IMR-90 (cell line): ENCODE measurements around the gene TES. TPM values are rescaled to one million over a fixed set of nuclear protein-coding genes. Genes with fewer than 3 reads are reported as not detected.

ENCODE experiments used
- ATAC-seq: fragments of 200-7000 bp; cut with Tn5 transposase; 2 replicates; pipeline ENCODE4 v1.9.1; 2020; ENCODE audit warnings: low read depth, mild to moderate bottlenecking, moderate library complexity
- BruUV-seq: library from RNA; stranded (reverse); fragments of 400-500 nt; replicated peaks from 2 replicates; lab custom pipeline; 2021; lab: Mats Ljungman, UMichigan
- CTCF ChIA-PET: fragments of 300-600 bp; formaldehyde crosslinking; extraction: SDS; loops from one replicate; lab custom pipeline; 2021; ENCODE audit warnings: antibody characterized with exemption; lab: Yijun Ruan, JAX
- POLR2A ChIA-PET: fragments of 300-600 bp; sonication (Branson Sonifier 250); formaldehyde crosslinking; loops from one replicate; lab custom pipeline; 2022; ENCODE audit warnings: antibody characterized with exemption; ENCODE audit not compliant: unreplicated experiment; lab: Charles Lee
- DNase-seq: peaks from one replicate; pipeline ENCODE4 v3.0.0; 2013
- H2AFZ ChIP-seq: replicated peaks from 2 replicates; pipeline ENCODE3; 2013; ENCODE audit warnings: low read length, mild to moderate bottlenecking; ENCODE audit not compliant: poor library complexity
- H2AK5ac ChIP-seq: 2 replicates; pipeline ENCODE4 v1.6.1; 2013; ENCODE audit warnings: low read depth, low read length, inconsistent platforms
- H2AK9ac ChIP-seq: replicated peaks from 2 replicates; pipeline ENCODE3; 2013; ENCODE audit warnings: mild to moderate bottlenecking, low read depth, low read length, moderate library complexity; ENCODE audit not compliant: poor library complexity
- H2BK120ac ChIP-seq: 2 replicates; pipeline ENCODE4 v1.6.1; 2013; ENCODE audit warnings: low read depth, low read length, inconsistent platforms
- H2BK15ac ChIP-seq: 3 replicates; pipeline ENCODE4 v1.6.1; 2013; ENCODE audit warnings: low read depth, low read length, inconsistent platforms
- H2BK20ac ChIP-seq: 2 replicates; pipeline ENCODE4 v1.6.1; 2013; ENCODE audit warnings: low read depth, mild to moderate bottlenecking, inconsistent platforms, low read length, moderate library complexity
- H2BK5ac ChIP-seq: 2 replicates; pipeline ENCODE4 v1.6.1; 2013; ENCODE audit warnings: mild to moderate bottlenecking, low read depth, low read length, inconsistent platforms; ENCODE audit not compliant: poor library complexity, severe bottlenecking
- H3K14ac ChIP-seq: replicated peaks from 2 replicates; pipeline ENCODE4 v1.6.1; 2013; ENCODE audit warnings: low read depth, low read length, inconsistent platforms
- H3K18ac ChIP-seq: 2 replicates; pipeline ENCODE4 v1.6.1; 2013; ENCODE audit warnings: low read depth, low read length, control low read depth
- H3K23ac ChIP-seq: 2 replicates; pipeline ENCODE4 v1.6.1; 2013; ENCODE audit warnings: low read depth, low read length, inconsistent platforms
- H3K27ac ChIP-seq: 2 replicates; pipeline ENCODE4 v1.5.1; 2013; ENCODE audit warnings: mild to moderate bottlenecking, control low read depth, low read length; ENCODE audit not compliant: insufficient read depth
- H3K27me3 ChIP-seq: 2 replicates; pipeline ENCODE4 v1.6.1; 2013; ENCODE audit warnings: low read length; ENCODE audit not compliant: control insufficient read depth, insufficient read depth
- H3K36me3 ChIP-seq: 2 replicates; pipeline ENCODE4 v1.6.1; 2013; ENCODE audit warnings: low read length, mixed read lengths; ENCODE audit not compliant: control insufficient read depth, insufficient read depth
- H3K4ac ChIP-seq: 2 replicates; pipeline ENCODE4 v1.6.1; 2013; ENCODE audit warnings: low read depth, low read length, inconsistent platforms
- H3K4me1 ChIP-seq: 2 replicates; pipeline ENCODE4 v1.6.1; 2013; ENCODE audit warnings: low read length, mixed read lengths; ENCODE audit not compliant: control insufficient read depth, insufficient read depth
- H3K4me2 ChIP-seq: 2 replicates; pipeline ENCODE4 v1.6.1; 2013; ENCODE audit warnings: low read depth, mild to moderate bottlenecking, control low read depth, low read length, moderate library complexity
- H3K4me3 ChIP-seq: 2 replicates; pipeline ENCODE4 v1.5.1; 2013; ENCODE audit warnings: low read depth, mild to moderate bottlenecking, control low read depth, low read length, moderate library complexity; ENCODE audit not compliant: insufficient read depth
- H3K56ac ChIP-seq: 2 replicates; pipeline ENCODE4 v1.6.1; 2013; ENCODE audit warnings: low read length, inconsistent platforms; ENCODE audit not compliant: insufficient read depth; ENCODE audit errors: extremely low read depth
- H3K79me1 ChIP-seq, 2 experiments: 2 replicates each; pipeline ENCODE4 v1.6.1; 2013; ENCODE audit warnings: low read length in 2 of 2, inconsistent platforms in 1 of 2, low read depth in 1 of 2
- H3K9ac ChIP-seq: 2 replicates; pipeline ENCODE4 v1.6.1; 2013; ENCODE audit warnings: low read depth, low read length, control low read depth
- H3K9me1 ChIP-seq: 2 replicates; pipeline ENCODE4 v1.6.1; 2013; ENCODE audit warnings: low read length, inconsistent platforms; ENCODE audit not compliant: insufficient read depth
- H3K9me3 ChIP-seq: 2 replicates; pipeline ENCODE4 v1.6.1; 2013; ENCODE audit warnings: low read length; ENCODE audit not compliant: control insufficient read depth, insufficient read depth
- H4K20me1 ChIP-seq: 2 replicates; pipeline ENCODE4 v1.6.1; 2013; ENCODE audit warnings: low read length, inconsistent platforms; ENCODE audit not compliant: insufficient read depth
- H4K5ac ChIP-seq: 2 replicates; pipeline ENCODE4 v1.6.1; 2013; ENCODE audit warnings: mild to moderate bottlenecking, low read depth, low read length, control low read depth
- H4K8ac ChIP-seq, 2 experiments: 2 replicates each; pipeline ENCODE4 v1.6.1; 2013; ENCODE audit warnings: low read depth in 2 of 2, low read length in 2 of 2, control low read depth in 1 of 2, inconsistent platforms in 1 of 2
- H4K91ac ChIP-seq: 2 replicates; pipeline ENCODE4 v1.6.1; 2013; ENCODE audit warnings: low read depth, low read length, inconsistent platforms; ENCODE audit not compliant: insufficient read depth
- CEBPB ChIP-seq: IDR thresholded peaks from 2 replicates; pipeline ENCODE4 v1.6.1; 2012; ENCODE audit warnings: low read depth, low read length, improper control_type of control experiment
- ELK1 ChIP-seq: fragments of 150-350 bp; IDR thresholded peaks from 2 replicates; pipeline ENCODE4 v1.6.1; 2016; ENCODE audit warnings: low read depth, mild to moderate bottlenecking, low read length, moderate library complexity, borderline replicate concordance
- MAFK ChIP-seq: IDR thresholded peaks from 2 replicates; pipeline ENCODE4 v1.6.1; 2012; ENCODE audit warnings: low read depth, low read length, improper control_type of control experiment
- SMC3 ChIP-seq: fragments of 150-350 bp; IDR thresholded peaks from 2 replicates; pipeline ENCODE4 v1.6.1; 2016; ENCODE audit warnings: low read depth, mild to moderate bottlenecking, antibody characterized with exemption, low read length, moderate library complexity
- WGBS, 2 experiments: methylation state at CpG; one replicate each; pipeline versions ENCODE4 v1.1.5 to v1.1.7; 2013; ENCODE audit warnings: missing lambda C conversion rate in 2 of 2; ENCODE audit not compliant: insufficient read length in 1 of 2; ENCODE audit errors: extremely low coverage in 2 of 2; 5-methylcytosine and 5-hydroxymethylcytosine counted together
- dilution Hi-C: fragments of 300-500 bp; cut with HindIII; formaldehyde crosslinking; loops from one replicate; pipeline ENCODE4 v1.14.3; 2018; ENCODE audit warnings: low sequenced_read_pairs; ENCODE audit not compliant: unreplicated experiment
- in situ Hi-C: fragments of 300-500 bp; cut with MboI; formaldehyde crosslinking; loops from 3 replicates; pipeline ENCODE4 v1.14.3; 2019; ENCODE audit warnings: low sequenced_read_pairs, inconsistent platforms, mixed read lengths
- intact Hi-C: fragments of 100-400 bp; cut with micrococcal nuclease; formaldehyde crosslinking; loops from 2 replicates; pipeline ENCODE4 v1.10.0; 2022
- polyA plus RNA-seq, 3 experiments: library from polyadenylated mRNA; depleted of rRNA; stranded (reverse); fragments of >200 nt; gene quantifications; 2 replicates each; pipeline ENCODE4 v1.2.3, GENCODE V29; 2012; ENCODE audit warnings: low replicate concordance in 1 of 3
- total RNA-seq: library from RNA; depleted of rRNA; stranded (reverse); fragments of >200 nt; gene quantifications from 2 replicates; pipeline ENCODE4 v1.2.3, GENCODE V29; 2012

Gene TES
- total and polyA plus RNA-seq, 2 of the 4 experiments (the other 2 are of a cell fraction): 54.0 to 83.3 TPM

GRCh38 chr7:116230191-116231005, 20.1 kb downstream of the TES start:
- no peak overlapping the region for H3K4me3 ChIP-seq

More at GRCh38 chr7:116230191-116231005, 20.1 kb downstream of the TES start:
- intact Hi-C loops (loop anchor here (5.0 kb wide), 1 partner anchor 1022 kb away; no protein-coding TSS in a partner anchor), in situ Hi-C loops (no loop called here), dilution Hi-C loops (no loop called here)
- Histone ChIP-seq H3K4me2 (peak overlapping the region; percentile 14), H3K56ac (no peak overlapping the region), H2BK5ac (peak overlapping the region; percentile 25), H4K5ac (peak overlapping the region; percentile 87), H3K23ac (peak overlapping the region; percentile 61; the same call in 1 of the 2 replicates), H3K79me1 (peaks cover 13 to 43% of the 10 kb centered on the region in 2 experiments), H4K8ac (peak overlapping the region; percentile 15 to 47; a peak in 2 of 4 replicates), H3K36me3 (no peaks in the 10 kb centered on the region), H2AFZ (no peak overlapping the region), H3K18ac (peak overlapping the region; percentile 72), H2BK15ac (peak overlapping the region; percentile 77; the same call in 1 of the 3 replicates), H4K91ac (peak overlapping the region; percentile 54), H2AK5ac (peak overlapping the region; percentile 76), H2BK20ac (peak overlapping the region; percentile 65), H3K4ac (peak overlapping the region; percentile 74), H3K9ac (peak overlapping the region; percentile 44), H4K20me1 (no peaks in the 10 kb centered on the region), H3K27me3 (no peaks in the 10 kb centered on the region), H3K27ac (peak overlapping the region; percentile 58; the same call in 1 of the 2 replicates), H3K9me3 (no peaks in the 10 kb centered on the region), H3K4me1 (peaks cover 29% of the 10 kb centered on the region), H3K14ac (peak overlapping the region; percentile 91), H2BK120ac (peak overlapping the region; percentile 67), H3K9me1 (peaks cover 9% of the 10 kb centered on the region), H2AK9ac (no peak overlapping the region)
- TF ChIP-seq ELK1 (no peak), SMC3 (no peak), MAFK (no peak), CEBPB (no peak)
- no peak for ATAC-seq
- WGBS, 2 experiments: 100% methylated on average over 1 of the region's 4 CpGs; no CpG with 5 or more reads in 1 of the 2 experiments
- no TSS peak for BruUV-seq
- DNase-seq: no peak
- POLR2A ChIA-PET: no interaction called here
- CTCF ChIA-PET: interaction anchor here (0.7 to 4.2 kb wide), 4 partner anchors 28 to 379 kb away, joined by 3 to 28 read pairs (median 3); no protein-coding TSS in a partner anchor
